ENCODE results near the gene SOX18. TPM values are rescaled to one million over a fixed set of nuclear protein-coding genes. Genes with fewer than 3 reads are reported as not detected.

SOX18 gene
- total RNA-seq, 2 donors from 2014 or later = 2.3 to 2.8 TPM

DNA sequence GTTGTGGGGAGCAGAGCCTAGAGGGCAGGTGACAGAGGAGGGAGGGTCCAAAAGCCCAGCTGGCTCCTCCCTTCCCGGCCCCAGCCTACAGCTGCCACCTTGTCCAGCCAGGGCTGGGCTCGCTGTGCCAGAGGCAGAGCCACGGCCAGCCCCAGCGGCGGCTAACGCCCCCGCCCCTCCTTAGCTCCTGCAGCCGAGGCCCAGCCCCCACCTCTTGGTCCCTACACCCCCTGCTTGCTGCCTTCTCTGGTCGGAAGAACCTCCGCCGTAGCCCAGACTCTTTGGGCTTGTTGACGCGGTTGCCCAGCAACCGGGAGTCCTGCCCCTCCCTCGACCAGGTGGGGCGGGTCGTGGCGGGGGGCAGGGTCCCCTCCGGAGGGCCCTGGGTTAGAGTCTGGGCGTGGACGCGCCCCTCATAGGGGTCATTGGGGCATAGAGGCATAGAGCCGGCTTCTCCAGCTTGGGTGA, 35.3 kb upstream of the SOX18 start:
- Histone ChIP-seq H3K9me3 (ENCODE audit: control insufficient read depth, low read length) (no peaks in the 10 kb centered on the region), H3K9ac (ENCODE audit: extremely low read depth, low read length, poor library complexity, severe bottlenecking) (no peak overlapping the region), H3K4me3 (ENCODE audit: low read length) (peak overlapping the region; percentile 70), H3K4me1 (ENCODE audit: control insufficient read depth, insufficient read depth, low read length) (no peaks in the 10 kb centered on the region), H3K36me3 (ENCODE audit: control insufficient read depth, insufficient read depth, low read length) (no peaks in the 10 kb centered on the region), H3K27me3 (ENCODE audit: control insufficient read depth, insufficient read depth, low read length, poor library complexity, severe bottlenecking) (peaks cover 51% of the 10 kb centered on the region), H3K27ac (ENCODE audit: low read depth, low read length) (no peak overlapping the region)
- H3K9me3 Mint-ChIP-seq = no peaks in the 10 kb centered on the region
- peaks cover 56% of the 10 kb centered on the region for H3K27me3 Mint-ChIP-seq (ENCODE audit: insufficient read depth)
- H3K4me1 Mint-ChIP-seq = peaks cover 16% of the 10 kb centered on the region
- H3K27ac Mint-ChIP-seq = no peak overlapping the region
- peak; percentile 75 for DNase-seq
- 24% methylated on average over 23 of the region's 23 CpGs; no CpG with 5 or more reads in 1 of the 2 experiments for WGBS, 2 experiments (ENCODE audit: insufficient coverage in 1 of 2, insufficient read length in 1 of 2)
- TF ChIP-seq CTCF (conservative IDR thresholded peaks at IDR 0.05) = no peak
- H3K36me3 Mint-ChIP-seq (ENCODE audit: low read depth) = no peaks in the 10 kb centered on the region
- peak overlapping the region; percentile 64 for H3K4me3 Mint-ChIP-seq

DNA sequence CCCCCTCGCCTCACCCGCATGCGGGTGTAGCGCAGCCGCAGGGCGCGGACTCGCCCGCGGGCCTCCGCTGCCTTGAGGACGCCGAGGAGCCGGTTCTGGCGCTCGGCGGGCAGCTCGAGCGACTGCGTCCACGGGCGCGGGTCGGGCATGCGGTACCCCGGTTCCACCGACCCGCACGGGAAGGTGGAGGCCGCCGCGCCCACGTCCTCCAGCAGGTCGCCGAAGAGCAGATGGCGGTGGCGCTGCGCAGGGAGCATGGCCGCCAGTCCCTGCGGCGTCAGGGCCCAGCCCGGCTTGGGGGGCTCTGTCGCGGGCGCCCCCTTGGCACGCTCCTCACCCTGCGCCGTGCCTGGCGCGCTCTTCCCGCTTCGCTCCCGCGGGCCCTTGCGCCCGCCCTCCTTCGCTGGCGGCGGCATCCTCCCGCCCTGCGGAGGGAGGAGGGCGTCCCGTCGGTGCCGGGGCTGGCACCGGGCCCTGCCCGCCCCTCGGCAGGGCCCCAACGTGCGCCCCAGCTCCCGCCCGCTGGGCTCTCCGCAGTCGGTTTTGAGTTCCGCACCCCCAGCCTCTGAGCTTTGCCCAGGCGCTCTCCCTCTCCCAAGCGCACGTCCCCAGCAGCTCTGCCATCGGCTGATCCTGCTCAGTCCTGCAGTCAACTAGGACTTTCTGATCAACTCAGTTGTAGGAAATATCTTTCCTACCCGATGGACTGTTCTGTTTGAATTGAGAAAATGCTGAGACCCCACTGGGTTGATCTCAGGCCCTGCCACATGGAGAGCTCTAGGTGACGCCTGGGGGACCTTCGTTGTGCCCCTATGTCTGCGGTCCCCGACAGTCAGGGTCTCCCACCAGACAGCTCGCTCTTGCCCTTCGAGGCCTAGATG, 34.6 kb upstream of the SOX18 start, which contains the start of gene LKAAEAR1:
Gene LKAAEAR1, minus strand, starts transcription at position 595 of the 881 bp plus-strand sequence. Its CDS starts 179 bp downstream, at position 416.
- H3K36me3 ChIP-seq (ENCODE audit: control insufficient read depth, insufficient read depth, low read length) = no peaks in the 10 kb centered on the region
- Mint-ChIP-seq H3K4me1 (peaks cover 17% of the 10 kb centered on the region), H3K27me3 (ENCODE audit: insufficient read depth) (peaks cover 56% of the 10 kb centered on the region), H3K4me3 (peak within 1 kb of the TSS; percentile 64), H3K9me3 (no peaks in the 10 kb centered on the region), H3K27ac (no peak within 1 kb of the TSS), H3K36me3 (ENCODE audit: low read depth) (no peaks in the 10 kb centered on the region)
- H3K9ac ChIP-seq (ENCODE audit: extremely low read depth, low read length, poor library complexity, severe bottlenecking) = no peak within 1 kb of the TSS
- DNase-seq = peak; percentile 68
- no peaks in the 10 kb centered on the region for H3K9me3 ChIP-seq (ENCODE audit: control insufficient read depth, low read length)
- peak within 1 kb of the TSS; percentile 70 for H3K4me3 ChIP-seq (ENCODE audit: low read length)
- peaks cover 51% of the 10 kb centered on the region for H3K27me3 ChIP-seq (ENCODE audit: control insufficient read depth, insufficient read depth, low read length, poor library complexity, severe bottlenecking)
- TF ChIP-seq CTCF (conservative IDR thresholded peaks at IDR 0.05) = no peak
- no peaks in the 10 kb centered on the region for H3K4me1 ChIP-seq (ENCODE audit: control insufficient read depth, insufficient read depth, low read length)
- H3K27ac ChIP-seq (ENCODE audit: low read depth, low read length) = no peak within 1 kb of the TSS
- 4 to 5% methylated on average over 39 to 86 of the region's 86 CpGs for WGBS, 2 experiments (ENCODE audit: insufficient coverage in 1 of 2, insufficient read length in 1 of 2)

- Histone ChIP-seq H3K27me3 (ENCODE audit: control insufficient read depth, insufficient read depth, low read length, poor library complexity, severe bottlenecking) (peaks cover 46% of the 10 kb centered on the region), H3K4me3 (ENCODE audit: low read length) (peak overlapping the region; percentile 70), H3K36me3 (ENCODE audit: control insufficient read depth, insufficient read depth, low read length) (no peaks in the 10 kb centered on the region), H3K27ac (ENCODE audit: low read depth, low read length) (no peak overlapping the region), H3K4me1 (ENCODE audit: control insufficient read depth, insufficient read depth, low read length) (no peaks in the 10 kb centered on the region), H3K9me3 (ENCODE audit: control insufficient read depth, low read length) (no peaks in the 10 kb centered on the region), H3K9ac (ENCODE audit: extremely low read depth, low read length, poor library complexity, severe bottlenecking) (no peak overlapping the region)
- peaks cover 53% of the 10 kb centered on the region for H3K27me3 Mint-ChIP-seq (ENCODE audit: insufficient read depth)
- peak; percentile 82 for TF ChIP-seq CTCF (conservative IDR thresholded peaks at IDR 0.05)
- no peaks in the 10 kb centered on the region for H3K9me3 Mint-ChIP-seq
- no peaks in the 10 kb centered on the region for H3K36me3 Mint-ChIP-seq (ENCODE audit: low read depth)
- 3 to 33% methylated on average over 4 to 52 of the region's 52 CpGs for WGBS, 2 experiments (ENCODE audit: insufficient coverage in 1 of 2, insufficient read length in 1 of 2)
- peaks cover 19% of the 10 kb centered on the region for H3K4me1 Mint-ChIP-seq
- no peak overlapping the region for H3K27ac Mint-ChIP-seq
- H3K4me3 Mint-ChIP-seq = peak overlapping the region; percentile 41
- peak; percentile 94 for DNase-seq
These were observed 34.0 kb upstream of the SOX18 start for GRCh38 chr20:64083378-64083803.
